CD4-positive, alpha-beta T cell treated with Interleukin-15 for 1 hour (primary cell): Measurements from ENCODE around the gene CRAMP1.
"Not testable (repeated sequence)": the region's sequence is repeated elsewhere in the genome, so short reads cannot be mapped to it uniquely, and the experiment has no call there.

Source experiments
- DNase-seq: peaks from one replicate; pipeline ENCODE4 v3.0.0-alpha.2; 2020

Gene CRAMP1

GRCh38 chr16:1612320-1613111 is at the start of gene CRAMP1:
Gene CRAMP1, plus strand, starts transcription at chr16:1612360. Its CDS starts 2,280 bp downstream, at chr16:1614640.
- DNase-seq: no peak

- no peak for DNase-seq
Measured at GRCh38 chr16:1563786-1564185, 48.4 kb upstream of the CRAMP1 start.

- no peak for DNase-seq
Measured at GRCh38 chr16:1564325-1564724, 47.8 kb upstream of the CRAMP1 start.

GRCh38 chr16:1565083-1565805 is 46.9 kb upstream of the CRAMP1 start:
- no peak for DNase-seq

GRCh38 chr16:1567988-1568387 is 44.2 kb upstream of the CRAMP1 start:
- DNase-seq: no peak

GRCh38 chr16:1571012-1571671 is 41.0 kb upstream of the CRAMP1 start:
- DNase-seq: no peak

- no peak for DNase-seq
Measured at GRCh38 chr16:1572673-1573072, 39.5 kb upstream of the CRAMP1 start.

- no peak for DNase-seq
Measured at GRCh38 chr16:1573301-1573700, 38.9 kb upstream of the CRAMP1 start.

- no peak for DNase-seq
Measured at GRCh38 chr16:1575578-1575977, 36.6 kb upstream of the CRAMP1 start.

GRCh38 chr16:1579214-1579613 is 32.9 kb upstream of the CRAMP1 start:
- DNase-seq: no peak

GRCh38 chr16:1580256-1580655 is 31.9 kb upstream of the CRAMP1 start:
- no peak for DNase-seq

- DNase-seq: no peak
Measured at GRCh38 chr16:1580956-1581355, 31.2 kb upstream of the CRAMP1 start.

GRCh38 chr16:1581804-1582203 is 30.4 kb upstream of the CRAMP1 start:
- no peak for DNase-seq

- no peak for DNase-seq
Measured at GRCh38 chr16:1583180-1583579, 29.0 kb upstream of the CRAMP1 start.

GRCh38 chr16:1584926-1585484 is 27.2 kb upstream of the CRAMP1 start:
- DNase-seq: no peak

- no peak for DNase-seq
Measured at GRCh38 chr16:1590366-1590765, 21.8 kb upstream of the CRAMP1 start.

- no peak for DNase-seq
Measured at GRCh38 chr16:1590930-1591705, 21.0 kb upstream of the CRAMP1 start.

- DNase-seq: no peak
Measured at GRCh38 chr16:1592446-1592845, 19.7 kb upstream of the CRAMP1 start.

GRCh38 chr16:1595511-1595910 is 16.6 kb upstream of the CRAMP1 start:
- DNase-seq: not testable (repeated sequence)

GRCh38 chr16:1596516-1596915 is 15.6 kb upstream of the CRAMP1 start:
- DNase-seq: no peak

- no peak for DNase-seq
Measured at GRCh38 chr16:1597154-1597553, 15.0 kb upstream of the CRAMP1 start.

GRCh38 chr16:1601031-1601430 is 11.1 kb upstream of the CRAMP1 start:
- DNase-seq: no peak

GRCh38 chr16:1601489-1601888 is 10.7 kb upstream of the CRAMP1 start:
- no peak for DNase-seq
